Measurements from ENCODE around the gene CRNKL1. TPM values are rescaled to one million over a fixed set of nuclear protein-coding genes. Genes with fewer than 3 reads are reported as not detected.

CRNKL1 gene
- total RNA-seq (2022; extraction: Qiagen RNA extraction; ENCODE audit: low read depth) = 23.0 to 26.4 TPM (median 23.7 TPM) in 5 replicates

GRCh38 chr20:20052074-20052970, at the start of gene CRNKL1, which contains the start of gene CFAP61:
Gene CRNKL1 (minus strand): TSS chr20:20052466. CDS start chr20:20052342, 124 bp downstream.
Gene CFAP61 (plus strand): TSS chr20:20052532. CDS start chr20:20056654, 4,122 bp downstream.

GRCh38 chr20:20017001-20017843, 35.0 kb downstream of the CRNKL1 start, which contains the start of gene NAA20:
Gene NAA20 (plus strand): TSS chr20:20017362. CDS start chr20:20017397, 35 bp downstream.

Other genes starting within 250 kb of the CRNKL1 start
- gene NAA20, start 35.1 kb downstream of the CRNKL1 start, total RNA-seq (2022; extraction: Qiagen RNA extraction; ENCODE audit: low read depth) = 140 to 171 TPM (median 146 TPM) in 5 replicates
- gene CFAP61, start 66 bp upstream of the CRNKL1 start, total RNA-seq (2022; extraction: Qiagen RNA extraction; ENCODE audit: low read depth) = 0.16 to 0.92 TPM (median 0.47 TPM) in 4 of 5 replicates, not detected in the other

Data from A549 treated with RU486 at 1 μM for 4 hours (cell line).